Measurements from ENCODE around the gene GPR176.

- TF ChIP-seq, protein P1, sequence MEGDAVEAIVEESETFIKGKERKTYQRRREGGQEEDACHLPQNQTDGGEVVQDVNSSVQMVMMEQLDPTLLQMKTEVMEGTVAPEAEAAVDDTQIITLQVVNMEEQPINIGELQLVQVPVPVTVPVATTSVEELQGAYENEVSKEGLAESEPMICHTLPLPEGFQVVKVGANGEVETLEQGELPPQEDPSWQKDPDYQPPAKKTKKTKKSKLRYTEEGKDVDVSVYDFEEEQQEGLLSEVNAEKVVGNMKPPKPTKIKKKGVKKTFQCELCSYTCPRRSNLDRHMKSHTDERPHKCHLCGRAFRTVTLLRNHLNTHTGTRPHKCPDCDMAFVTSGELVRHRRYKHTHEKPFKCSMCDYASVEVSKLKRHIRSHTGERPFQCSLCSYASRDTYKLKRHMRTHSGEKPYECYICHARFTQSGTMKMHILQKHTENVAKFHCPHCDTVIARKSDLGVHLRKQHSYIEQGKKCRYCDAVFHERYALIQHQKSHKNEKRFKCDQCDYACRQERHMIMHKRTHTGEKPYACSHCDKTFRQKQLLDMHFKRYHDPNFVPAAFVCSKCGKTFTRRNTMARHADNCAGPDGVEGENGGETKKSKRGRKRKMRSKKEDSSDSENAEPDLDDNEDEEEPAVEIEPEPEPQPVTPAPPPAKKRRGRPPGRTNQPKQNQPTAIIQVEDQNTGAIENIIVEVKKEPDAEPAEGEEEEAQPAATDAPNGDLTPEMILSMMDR (IDR thresholded peaks at IDR 0.05; ENCODE audit: poor library complexity, severe bottlenecking) = no peak
- TF ChIP-seq POLR2AphosphoS5 (IDR thresholded peaks at IDR 0.05) = no peak
- TF ChIP-seq TAF1 (IDR thresholded peaks at IDR 0.05; ENCODE audit: low read depth) = no peak
- TF ChIP-seq EZH2 (IDR thresholded peaks at IDR 0.05; ENCODE audit: borderline replicate concordance, insufficient read depth, low read length, poor library complexity, severe bottlenecking) = no peak
- TF ChIP-seq, protein P2, sequence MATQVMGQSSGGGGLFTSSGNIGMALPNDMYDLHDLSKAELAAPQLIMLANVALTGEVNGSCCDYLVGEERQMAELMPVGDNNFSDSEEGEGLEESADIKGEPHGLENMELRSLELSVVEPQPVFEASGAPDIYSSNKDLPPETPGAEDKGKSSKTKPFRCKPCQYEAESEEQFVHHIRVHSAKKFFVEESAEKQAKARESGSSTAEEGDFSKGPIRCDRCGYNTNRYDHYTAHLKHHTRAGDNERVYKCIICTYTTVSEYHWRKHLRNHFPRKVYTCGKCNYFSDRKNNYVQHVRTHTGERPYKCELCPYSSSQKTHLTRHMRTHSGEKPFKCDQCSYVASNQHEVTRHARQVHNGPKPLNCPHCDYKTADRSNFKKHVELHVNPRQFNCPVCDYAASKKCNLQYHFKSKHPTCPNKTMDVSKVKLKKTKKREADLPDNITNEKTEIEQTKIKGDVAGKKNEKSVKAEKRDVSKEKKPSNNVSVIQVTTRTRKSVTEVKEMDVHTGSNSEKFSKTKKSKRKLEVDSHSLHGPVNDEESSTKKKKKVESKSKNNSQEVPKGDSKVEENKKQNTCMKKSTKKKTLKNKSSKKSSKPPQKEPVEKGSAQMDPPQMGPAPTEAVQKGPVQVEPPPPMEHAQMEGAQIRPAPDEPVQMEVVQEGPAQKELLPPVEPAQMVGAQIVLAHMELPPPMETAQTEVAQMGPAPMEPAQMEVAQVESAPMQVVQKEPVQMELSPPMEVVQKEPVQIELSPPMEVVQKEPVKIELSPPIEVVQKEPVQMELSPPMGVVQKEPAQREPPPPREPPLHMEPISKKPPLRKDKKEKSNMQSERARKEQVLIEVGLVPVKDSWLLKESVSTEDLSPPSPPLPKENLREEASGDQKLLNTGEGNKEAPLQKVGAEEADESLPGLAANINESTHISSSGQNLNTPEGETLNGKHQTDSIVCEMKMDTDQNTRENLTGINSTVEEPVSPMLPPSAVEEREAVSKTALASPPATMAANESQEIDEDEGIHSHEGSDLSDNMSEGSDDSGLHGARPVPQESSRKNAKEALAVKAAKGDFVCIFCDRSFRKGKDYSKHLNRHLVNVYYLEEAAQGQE (IDR thresholded peaks at IDR 0.05; ENCODE audit: borderline replicate concordance) = no peak
- TF ChIP-seq EP300 (conservative IDR thresholded peaks at IDR 0.05; ENCODE audit: poor library complexity, severe bottlenecking) = no peak
- TF ChIP-seq RAD21 (conservative IDR thresholded peaks at IDR 0.05) = no peak
- no peak for TF ChIP-seq MXI1 (conservative IDR thresholded peaks at IDR 0.05; ENCODE audit: poor library complexity, severe bottlenecking)
Measured at GRCh38 chr15:39859636-39860035, 60.4 kb downstream of the GPR176 start.
